Fibroblast of lung (primary cell): ENCODE measurements around the gene MCF2L. TPM values are rescaled to one million over a fixed set of nuclear protein-coding genes. Genes with fewer than 3 reads are reported as not detected.

Experiments used
- DNase-seq, 2 donors: peaks; one replicate each; pipeline versions ENCODE4 v3.0.0 to v3.0.0-alpha.2; 2010; ENCODE audit warnings: low read depth in 2 of 2
- H2AFZ ChIP-seq: 2 replicates; pipeline ENCODE4 v1.5.1; 2012; ENCODE audit warnings: low read length, control low read depth, inconsistent platforms
- H3K27ac ChIP-seq: 2 replicates; pipeline ENCODE4 v1.5.1; 2011; ENCODE audit warnings: low read length, control low read depth; ENCODE audit not compliant: insufficient read depth
- H3K27me3 ChIP-seq: 2 replicates; pipeline ENCODE4 v1.5.1; 2011; ENCODE audit warnings: mild to moderate bottlenecking, low read length; ENCODE audit not compliant: control insufficient read depth, insufficient read depth
- H3K36me3 ChIP-seq: 2 replicates; pipeline ENCODE4 v1.5.1; 2011; ENCODE audit warnings: low read length; ENCODE audit not compliant: control insufficient read depth, insufficient read depth
- H3K4me1 ChIP-seq: 2 replicates; pipeline ENCODE4 v1.5.1; 2011; ENCODE audit warnings: low read length; ENCODE audit not compliant: control insufficient read depth, insufficient read depth; ENCODE audit errors: extremely low read depth
- H3K4me2 ChIP-seq: 2 replicates; pipeline ENCODE4 v1.5.1; 2011; ENCODE audit warnings: low read length, control low read depth; ENCODE audit not compliant: insufficient read depth; ENCODE audit errors: extremely low read depth
- H3K4me3 ChIP-seq, 4 experiments: fragments of 200-600 bp in 1 of 4; sonication (generic) in 1 of 4; replicated peaks in 1 of 4; 2 replicates each; pipeline ENCODE4 v1.5.1; 2011 to 2016; ENCODE audit warnings: low read length in 4 of 4, low read depth in 3 of 4, mild to moderate bottlenecking in 3 of 4, control low read depth in 2 of 4, inconsistent platforms in 1 of 4, mixed read lengths in 1 of 4; ENCODE audit not compliant: insufficient read depth in 1 of 4; ENCODE audit errors: control extremely low read depth in 1 of 4
- H3K79me2 ChIP-seq: 2 replicates; pipeline ENCODE4 v1.5.1; 2012; ENCODE audit warnings: mild to moderate bottlenecking, low read length, inconsistent platforms; ENCODE audit not compliant: control insufficient read depth, insufficient read depth
- H3K9ac ChIP-seq: 2 replicates; pipeline ENCODE4 v1.5.1; 2011; ENCODE audit warnings: mild to moderate bottlenecking, low read length, control low read depth; ENCODE audit not compliant: insufficient read depth
- H3K9me3 ChIP-seq: 2 replicates; pipeline ENCODE4 v1.5.1; 2012; ENCODE audit warnings: low read depth, low read length; ENCODE audit not compliant: control insufficient read depth, insufficient read depth
- H4K20me1 ChIP-seq: 2 replicates; pipeline ENCODE4 v1.5.1; 2011; ENCODE audit warnings: low read length; ENCODE audit not compliant: control insufficient read depth, insufficient read depth; ENCODE audit errors: extremely low read depth
- CTCF ChIP-seq, 2 donors: IDR thresholded peaks in 1 of 2; conservative IDR thresholded peaks in 1 of 2; 1 replicate in 1 of 2; 2 replicates in 1 of 2; pipeline ENCODE4 v1.5.1; 2011 to 2012; ENCODE audit warnings: low read length in 2 of 2, control low read depth in 1 of 2, inconsistent platforms in 1 of 2, low read depth in 1 of 2, mild to moderate bottlenecking in 1 of 2
- EZH2 ChIP-seq: IDR thresholded peaks from 2 replicates; pipeline ENCODE4 v1.5.1; 2012; ENCODE audit warnings: low read length, control low read depth, mild to moderate bottlenecking; ENCODE audit errors: missing control alignments
- polyA plus RNA-seq, 2 donors: library from polyadenylated mRNA; depleted of rRNA in 1 of 2; stranded (reverse) in 1 of 2; unstranded in 1 of 2; fragments of >200 nt; gene quantifications; 2 replicates each; pipeline ENCODE4 v1.2.1, GENCODE V29; 2011 to 2012; ENCODE audit warnings: missing spikeins in 1 of 2
- total RNA-seq: library from RNA; depleted of rRNA; stranded (reverse); fragments of >200 nt; gene quantifications from 2 replicates; pipeline ENCODE4 v1.2.1, GENCODE V29; 2014

The MCF2L gene
- total and polyA plus RNA-seq, 2 donors (not counting 1 experiment from before 2014, with no cell fraction given) = 0.18 to 3.3 TPM

DNA sequence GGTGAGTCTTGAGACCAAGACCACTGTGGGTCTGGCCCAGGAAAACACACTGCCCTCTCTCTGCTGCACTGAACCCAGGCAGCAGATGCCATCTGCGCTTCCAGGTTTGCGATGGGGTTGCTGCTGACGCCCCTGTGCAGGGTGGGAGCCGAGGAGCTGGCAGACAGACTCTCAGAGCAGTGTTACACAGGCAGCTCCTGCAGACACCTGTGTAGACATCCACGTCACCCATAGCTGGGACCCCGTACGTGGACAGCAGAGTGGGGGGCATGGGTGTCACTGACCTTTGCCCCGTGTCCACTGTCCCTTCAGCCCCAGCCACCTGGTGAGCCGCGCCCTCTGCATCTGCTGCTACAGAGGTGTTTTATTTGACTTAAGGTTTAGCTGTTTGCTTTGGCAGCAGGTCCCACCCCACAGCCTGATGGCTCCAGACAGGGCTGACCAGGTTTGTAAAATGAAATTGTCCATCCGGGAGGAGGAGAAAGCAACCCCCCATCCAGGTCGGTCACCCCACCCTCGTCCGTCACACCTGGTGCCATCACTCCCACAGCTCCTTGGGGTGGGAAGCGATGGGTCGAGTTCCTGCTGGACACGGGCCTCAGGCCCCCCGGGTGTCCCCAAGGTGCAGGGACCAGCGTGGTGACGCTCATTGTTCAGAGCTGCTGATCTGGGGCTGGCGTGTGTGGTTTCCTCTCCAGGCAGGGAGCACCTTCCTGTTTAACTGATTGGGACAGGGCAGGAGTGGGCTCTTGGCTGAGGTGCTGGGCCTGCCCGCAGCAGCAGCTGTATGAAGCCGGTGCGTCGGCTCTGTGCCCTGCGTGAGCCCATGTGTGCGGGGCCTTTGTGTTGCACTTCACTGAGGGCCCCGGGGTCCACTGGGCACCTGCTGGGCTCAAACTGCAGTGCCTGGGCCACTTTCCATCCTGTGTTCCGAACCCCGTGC lies 28.4 kb downstream of the MCF2L start:
- TF ChIP-seq EZH2 (no peak), CTCF (conservative IDR thresholded peaks at IDR 0.05 in 1 of 2, IDR thresholded peaks at IDR 0.05 in 1 of 2; ENCODE audit: low read depth in 1 of 2, low read length in 2 of 2) (no peak)
- no peaks in the 10 kb centered on the region for H3K79me2 ChIP-seq
- peaks cover 12% of the 10 kb centered on the region for H3K27me3 ChIP-seq

DNA sequence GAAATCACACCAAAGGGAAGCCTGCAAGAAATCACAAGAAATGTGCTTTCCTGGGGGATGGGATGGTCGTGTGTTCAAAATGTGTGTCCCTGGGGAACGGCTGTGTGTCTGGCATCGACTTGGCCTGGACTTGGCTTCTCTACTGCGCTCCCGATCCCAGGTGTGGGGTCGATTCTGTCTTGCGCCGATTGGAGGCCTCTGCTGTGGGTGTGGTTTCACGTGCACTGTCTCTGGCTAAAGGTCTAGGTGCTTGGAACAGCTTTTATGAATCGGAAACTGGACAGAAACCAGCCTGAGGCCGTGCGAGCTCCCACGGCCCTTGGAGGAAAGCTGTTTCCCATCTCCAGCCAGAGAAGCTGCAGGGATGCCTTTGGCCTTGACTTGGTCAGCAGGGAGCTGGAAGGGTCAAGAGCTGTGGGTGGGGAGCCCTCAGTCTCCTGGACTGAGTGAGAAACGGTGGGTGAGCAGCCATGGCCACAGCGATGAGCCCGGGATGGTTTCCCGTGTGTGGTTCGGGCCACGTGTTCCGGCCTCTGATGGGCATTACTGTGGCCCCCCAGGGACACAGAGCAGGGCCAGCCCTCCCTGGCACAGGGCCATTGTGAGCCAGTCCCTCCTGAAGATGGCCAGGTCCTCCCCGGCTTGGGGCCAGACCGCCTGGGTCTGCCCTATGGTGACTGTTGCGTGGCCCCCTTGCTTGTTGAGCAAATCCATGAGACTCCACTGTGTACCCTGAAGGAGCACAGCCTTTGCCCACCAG lies 29.7 kb downstream of the MCF2L start:
- Histone ChIP-seq H3K27me3 (peaks cover 12% of the 10 kb centered on the region), H3K36me3 (no peaks in the 10 kb centered on the region), H2AFZ (no peak overlapping the region), H3K9ac (no peak overlapping the region), H3K4me3 (no peak overlapping the region), H3K27ac (no peak overlapping the region), H3K79me2 (no peaks in the 10 kb centered on the region), H3K9me3 (no peaks in the 10 kb centered on the region), H3K4me1 (no peaks in the 10 kb centered on the region), H3K4me2 (no peak overlapping the region), H4K20me1 (no peaks in the 10 kb centered on the region)
- no peak for DNase-seq
- TF ChIP-seq CTCF (conservative IDR thresholded peaks at IDR 0.05 in 1 of 2, IDR thresholded peaks at IDR 0.05 in 1 of 2; ENCODE audit: low read depth in 1 of 2, low read length in 2 of 2) = no peak
- no peak for TF ChIP-seq EZH2

More for the DNA sequence above, 28.4 kb downstream of the MCF2L start:
- no peak for DNase-seq
- H3K9me3 ChIP-seq = no peaks in the 10 kb centered on the region
- H4K20me1 ChIP-seq = no peaks in the 10 kb centered on the region
- no peaks in the 10 kb centered on the region for H3K36me3 ChIP-seq
- no peak overlapping the region for H3K27ac ChIP-seq
- H3K4me3 ChIP-seq = no peak overlapping the region
- no peaks in the 10 kb centered on the region for H3K4me1 ChIP-seq
- no peak overlapping the region for H3K4me2 ChIP-seq
- H3K9ac ChIP-seq = no peak overlapping the region
- no peak overlapping the region for H2AFZ ChIP-seq
